Measurements from ENCODE around the gene AVP. TPM values are rescaled to one million over a fixed set of nuclear protein-coding genes. Genes with fewer than 3 reads are reported as not detected.
"Not testable (repeated sequence)": the region's sequence is repeated elsewhere in the genome, so short reads cannot be mapped to it uniquely, and the experiment has no call there.

Gene AVP, protein sequence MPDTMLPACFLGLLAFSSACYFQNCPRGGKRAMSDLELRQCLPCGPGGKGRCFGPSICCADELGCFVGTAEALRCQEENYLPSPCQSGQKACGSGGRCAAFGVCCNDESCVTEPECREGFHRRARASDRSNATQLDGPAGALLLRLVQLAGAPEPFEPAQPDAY
- polyA plus RNA-seq (2013, experiment 1 of 2; ENCODE audit: insufficient read length) = not detected
- not detected for polyA plus RNA-seq (2013, experiment 2 of 2; ENCODE audit: insufficient read length)

DNA sequence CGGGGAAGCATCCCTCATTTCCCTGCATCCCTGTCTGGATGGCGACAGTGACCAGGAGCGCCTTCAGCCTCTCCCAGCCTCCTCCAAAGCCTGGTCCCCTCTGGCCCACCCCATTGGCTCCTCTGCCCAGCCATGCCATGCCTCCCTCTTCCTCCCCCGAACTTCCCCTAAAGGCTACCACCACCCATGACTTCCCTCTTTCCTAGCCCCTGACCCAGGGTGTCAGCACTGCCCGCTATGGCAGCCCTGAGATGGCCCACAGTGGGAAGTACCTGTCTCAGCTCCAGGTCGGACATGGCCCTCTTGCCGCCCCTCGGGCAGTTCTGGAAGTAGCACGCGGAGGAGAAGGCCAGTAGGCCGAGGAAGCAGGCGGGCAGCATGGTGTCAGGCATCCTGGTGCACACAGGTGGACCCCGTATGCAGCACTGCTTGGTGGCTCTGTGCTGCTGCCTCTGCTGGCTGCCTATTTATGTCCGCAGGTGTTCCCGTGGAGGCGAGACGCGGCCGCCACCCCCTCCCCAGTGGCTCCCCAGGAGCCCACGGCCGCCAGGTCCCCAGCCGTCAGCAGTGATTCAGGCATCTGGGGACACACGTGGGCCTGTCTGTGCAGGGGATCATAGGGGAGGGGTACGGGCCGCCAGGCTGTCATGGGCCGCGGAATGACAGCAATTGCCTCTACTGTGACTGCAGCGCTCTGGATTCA, at the start of gene AVP:
Gene AVP (minus strand): TSS at position 442 of the 703 bp plus-strand sequence. CDS start 50 bp downstream, at position 392.
- no peak for DNase-seq

DNA sequence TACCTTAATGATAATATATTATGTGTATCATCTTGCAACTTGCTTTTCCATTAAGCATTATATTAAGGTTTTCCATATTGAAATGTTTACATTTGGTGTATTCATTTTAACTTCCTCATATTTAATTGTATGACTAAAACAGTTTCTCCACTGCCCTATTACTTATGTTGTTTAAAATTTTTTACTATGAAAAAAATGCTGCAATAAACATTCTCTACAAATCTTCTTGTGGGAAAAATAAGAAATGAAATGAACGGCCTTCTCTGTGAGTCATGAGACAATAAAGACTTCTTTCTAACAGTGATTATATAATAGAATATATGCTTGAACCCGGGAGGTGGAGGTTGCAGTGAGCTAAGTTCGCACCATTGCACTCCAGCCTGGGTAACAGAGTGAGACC, 49.6 kb upstream of the AVP start:
- peak; percentile 17 for DNase-seq

- DNase-seq = no peak
These were observed 48.6 kb upstream of the AVP start for GRCh38 chr20:3133155-3133554.

- no peak for DNase-seq
These were observed 45.6 kb upstream of the AVP start for GRCh38 chr20:3130051-3130600.

- DNase-seq = no peak
These were observed 44.6 kb upstream of the AVP start for GRCh38 chr20:3129094-3129493.

GRCh38 chr20:3128275-3128984, 43.9 kb upstream of the AVP start:
- no peak for DNase-seq

- DNase-seq = no peak
These were observed 42.0 kb upstream of the AVP start for GRCh38 chr20:3126527-3126859.

DNA sequence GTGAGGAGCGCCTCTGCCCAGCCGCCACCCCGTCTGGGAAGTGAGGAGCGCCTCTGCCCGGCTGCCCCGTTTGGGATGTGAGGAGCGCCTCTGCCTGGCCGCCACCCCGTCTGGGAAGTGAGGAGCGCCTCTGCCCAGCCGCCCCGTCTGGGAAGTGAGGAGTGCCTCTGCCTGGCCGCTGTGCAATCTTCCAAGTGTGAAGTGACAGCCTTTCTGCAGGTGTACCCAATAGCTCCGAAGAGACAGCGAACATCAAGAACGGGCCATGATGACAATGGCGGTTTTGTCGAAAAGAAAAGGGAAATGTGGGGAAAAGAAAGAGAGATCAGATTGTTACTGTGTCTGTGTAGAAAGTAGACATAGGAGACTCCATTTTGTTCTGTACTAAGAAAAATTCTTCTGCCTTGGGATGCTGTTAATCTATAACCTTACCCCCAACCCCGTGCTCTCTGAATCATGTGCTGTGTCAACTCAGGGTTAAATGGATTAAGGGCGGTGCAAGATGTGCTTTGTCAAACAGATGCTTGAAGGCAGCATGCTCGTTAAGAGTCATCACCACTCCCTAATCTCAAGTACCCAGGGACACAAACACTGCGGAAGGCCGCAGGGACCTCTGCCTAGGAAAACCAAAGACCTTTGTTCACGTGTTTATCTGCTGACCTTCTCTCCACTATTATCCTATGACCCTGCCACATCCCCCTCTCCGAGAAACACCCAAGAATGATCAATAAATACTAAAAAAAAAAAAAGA, 41.4 kb upstream of the AVP start:
- DNase-seq = not testable (repeated sequence)

DNA sequence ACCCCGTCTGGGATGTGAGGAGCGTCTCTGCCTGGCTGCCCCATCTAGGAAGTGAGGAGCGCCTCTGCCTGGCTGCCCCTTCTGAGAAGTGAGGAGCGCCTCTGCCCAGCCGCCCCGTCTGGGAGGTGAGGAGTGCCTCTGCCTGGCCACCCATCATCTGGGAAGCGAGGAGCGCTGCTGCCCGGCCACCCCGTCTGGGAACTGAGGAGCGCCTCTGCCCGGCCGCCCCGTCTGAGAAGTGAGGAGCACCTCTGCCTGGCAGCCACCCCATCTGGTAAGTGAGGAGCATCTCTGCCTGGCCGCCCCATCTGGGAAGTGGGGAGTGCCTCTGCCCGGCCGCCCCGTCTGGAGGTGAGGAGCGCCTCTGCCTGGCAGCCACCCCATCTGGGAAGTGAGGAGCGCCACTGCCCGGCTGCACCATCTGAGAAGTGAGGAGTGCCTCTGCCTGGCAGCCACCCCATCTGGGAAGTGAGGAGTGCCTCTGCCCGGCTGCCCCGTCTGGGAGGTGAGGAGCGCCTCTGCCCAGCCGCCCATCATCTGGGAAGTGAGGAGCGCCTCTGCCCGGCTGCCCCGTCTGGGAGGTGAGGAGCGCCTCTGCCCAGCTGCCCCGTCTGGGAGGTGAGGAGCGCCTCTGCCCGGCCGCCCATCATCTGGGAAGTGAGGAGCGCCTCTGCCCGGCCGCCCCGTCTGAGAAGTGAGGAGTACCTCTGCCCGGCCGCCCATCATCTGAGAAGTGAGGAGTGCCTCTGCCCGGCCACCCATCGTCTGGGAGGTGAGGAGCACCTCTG, 40.4 kb upstream of the AVP start:
- DNase-seq = not testable (repeated sequence)

- DNase-seq = not testable (repeated sequence)
These were observed 39.6 kb upstream of the AVP start for GRCh38 chr20:3124163-3124562.

DNA sequence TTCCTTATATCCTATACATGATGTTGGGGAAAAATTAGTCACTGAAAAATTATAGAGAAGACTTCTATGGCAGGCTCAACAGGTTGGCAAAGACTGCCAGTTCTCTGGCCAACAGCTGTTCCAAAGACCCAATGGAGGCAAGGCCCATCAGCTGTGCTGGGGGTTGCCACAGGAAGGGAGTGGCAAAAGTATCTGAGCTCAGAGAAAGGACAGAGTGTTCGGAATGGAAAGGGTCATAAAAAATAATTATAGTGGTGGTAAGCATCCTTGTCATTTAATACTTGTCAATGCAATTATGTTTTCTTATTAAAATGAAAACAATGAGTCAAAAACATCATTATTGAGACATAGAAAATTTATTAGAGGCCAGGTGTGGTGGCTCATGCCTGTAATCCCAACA, 39.0 kb upstream of the AVP start:
- DNase-seq = no peak

- no peak for DNase-seq
These were observed 37.6 kb upstream of the AVP start for GRCh38 chr20:3121955-3122610.

DNA sequence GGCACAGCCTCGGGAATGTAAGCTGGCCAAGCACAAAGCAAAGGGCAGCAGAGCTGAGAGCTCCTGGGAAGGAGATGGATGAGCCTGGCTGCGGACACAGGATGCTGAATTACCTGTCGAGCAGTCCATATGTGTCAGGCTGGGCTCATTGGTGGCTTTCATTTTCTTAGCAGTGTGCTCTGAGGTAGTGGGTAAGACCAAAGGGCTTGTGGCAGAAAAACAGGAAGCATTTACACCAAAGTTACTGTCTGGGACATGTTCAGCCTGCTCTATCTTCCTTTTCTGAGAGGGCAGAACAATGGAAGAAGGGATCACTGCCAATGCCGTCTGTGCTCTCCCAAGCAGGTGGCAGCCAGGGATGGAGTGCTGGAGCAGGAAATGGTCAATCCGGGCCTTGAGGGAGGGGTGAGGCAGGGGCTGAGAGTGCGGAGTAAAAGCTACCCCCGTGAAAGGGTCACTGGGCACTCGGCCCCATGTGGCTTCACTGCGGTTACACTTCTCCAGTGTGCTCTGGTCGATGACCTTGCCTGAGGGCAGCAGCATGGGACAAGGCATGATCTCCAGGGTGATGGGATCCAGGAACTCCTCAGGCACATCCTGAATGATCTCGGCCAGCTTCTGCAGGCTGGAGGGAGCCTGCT, 36.9 kb upstream of the AVP start:
- DNase-seq = no peak

- no peak for DNase-seq
These were observed 34.5 kb upstream of the AVP start for GRCh38 chr20:3119044-3119443.

- peak; percentile 72 for DNase-seq
These were observed 33.4 kb upstream of the AVP start for GRCh38 chr20:3117839-3118379.

DNA sequence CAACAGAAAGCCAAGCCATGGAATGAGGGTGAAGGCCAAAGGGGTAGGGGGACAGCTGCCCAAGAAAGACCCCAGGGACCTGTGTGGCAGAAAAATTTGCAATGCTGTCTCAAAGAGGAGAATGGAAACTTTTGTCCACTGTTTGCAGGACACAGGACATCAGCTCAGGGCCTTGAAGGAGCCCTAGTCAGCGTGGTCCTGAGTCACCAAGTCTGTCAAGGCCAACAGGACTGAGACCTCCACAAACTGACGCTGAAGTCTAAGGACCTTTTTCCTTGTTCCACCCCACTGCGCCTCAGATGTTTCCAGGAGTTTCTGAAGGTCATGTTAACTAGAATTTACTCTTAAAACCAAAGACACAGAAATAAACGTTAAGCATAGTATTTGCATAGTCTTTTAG, 31.8 kb upstream of the AVP start:
- DNase-seq = no peak

- DNase-seq = peak; percentile 62
These were observed 30.9 kb upstream of the AVP start for GRCh38 chr20:3115190-3116107.

DNA sequence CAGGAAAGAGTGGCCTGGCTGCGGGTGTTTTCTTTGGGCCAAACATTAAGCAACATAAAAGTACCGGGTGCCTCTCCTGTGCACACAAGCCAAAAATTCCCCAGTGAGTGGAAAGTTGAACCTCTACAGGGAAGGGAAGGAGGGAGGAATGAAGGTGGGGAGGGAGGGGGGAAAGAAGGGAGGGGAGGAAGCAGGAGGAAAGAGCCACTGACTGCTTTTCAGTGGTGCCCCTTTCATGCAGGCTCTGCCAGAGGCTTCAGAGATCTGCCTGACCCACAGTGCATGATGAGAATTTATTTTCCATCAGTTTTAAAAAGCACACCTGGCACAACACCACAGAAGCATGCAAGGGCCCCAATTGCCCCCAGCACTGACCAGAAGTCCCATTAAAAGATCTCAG, 27.5 kb upstream of the AVP start:
- DNase-seq = no peak

- DNase-seq = no peak
These were observed 27.0 kb upstream of the AVP start for GRCh38 chr20:3111507-3111906.

Data from fibroblast of skin of scalp (primary cell).